ENCODE data around the gene PHTF1. TPM values are rescaled to one million over a fixed set of nuclear protein-coding genes. Genes with fewer than 3 reads are reported as not detected.

The PHTF1 gene
- total and polyA plus RNA-seq, 7 donors = 2.4 to 22.7 (median 11.9) TPM

GRCh38 chr1:113793878-113794834 lies 34.9 kb upstream of the PHTF1 start:
- no peak overlapping the region for H3K4me3 ChIP-seq
- H3K27ac ChIP-seq = no peak overlapping the region
- no peak for TF ChIP-seq CTCF (IDR thresholded peaks at IDR 0.05)
- TF ChIP-seq POLR2A (IDR thresholded peaks at IDR 0.05) = no peak
- no peak for TF ChIP-seq POLR2AphosphoS5 (IDR thresholded peaks at IDR 0.05)
- no peak for TF ChIP-seq EP300 (IDR thresholded peaks at IDR 0.05)
- WGBS, 2 donors = 58 to 81% methylated on average over 9 of the region's 9 CpGs
- DNase-seq = no peak
- H3K36me3 ChIP-seq = peaks cover 0 to 36% (median 5%) of the 10 kb centered on the region in 4 donors
- intact Hi-C loops (cut with DNase I) = no loop called here
- H3K27me3 ChIP-seq = no peaks in the 10 kb centered on the region
- peaks cover 0 to 36% (median 16%) of the 10 kb centered on the region in 4 donors for H3K4me1 ChIP-seq
- no peaks in the 10 kb centered on the region for H3K9me3 ChIP-seq

GRCh38 chr1:113792986-113793385 lies 33.7 kb upstream of the PHTF1 start:
- peaks cover 0 to 36% (median 18%) of the 10 kb centered on the region in 4 donors for H3K4me1 ChIP-seq
- H3K27me3 ChIP-seq = no peaks in the 10 kb centered on the region
- no peak for TF ChIP-seq POLR2A (IDR thresholded peaks at IDR 0.05)
- no peak for TF ChIP-seq CTCF (IDR thresholded peaks at IDR 0.05)
- TF ChIP-seq EP300 (IDR thresholded peaks at IDR 0.05) = no peak
- no peak for TF ChIP-seq POLR2AphosphoS5 (IDR thresholded peaks at IDR 0.05)
- no peak overlapping the region for H3K4me3 ChIP-seq
- DNase-seq = no peak
- WGBS, 2 donors = 93 to 97% methylated on average over 1 of the region's 1 CpG
- H3K27ac ChIP-seq = no peak overlapping the region
- peaks cover 0 to 36% (median 5%) of the 10 kb centered on the region in 4 donors for H3K36me3 ChIP-seq
- intact Hi-C loops (cut with DNase I) = no loop called here
- H3K9me3 ChIP-seq = no peaks in the 10 kb centered on the region

GRCh38 chr1:113792471-113792870 lies 33.2 kb upstream of the PHTF1 start:
- no peak overlapping the region for H3K4me3 ChIP-seq
- DNase-seq = no peak
- intact Hi-C loops (cut with DNase I) = no loop called here
- 65 to 70% methylated on average over 5 of the region's 5 CpGs for WGBS, 2 donors
- H3K9me3 ChIP-seq = no peaks in the 10 kb centered on the region
- peaks cover 0 to 35% (median 18%) of the 10 kb centered on the region in 4 donors for H3K4me1 ChIP-seq
- no peak overlapping the region for H3K27ac ChIP-seq
- no peaks in the 10 kb centered on the region for H3K27me3 ChIP-seq
- no peak for TF ChIP-seq POLR2A (IDR thresholded peaks at IDR 0.05)
- TF ChIP-seq POLR2AphosphoS5 (IDR thresholded peaks at IDR 0.05) = no peak
- no peak for TF ChIP-seq CTCF (IDR thresholded peaks at IDR 0.05)
- no peak for TF ChIP-seq EP300 (IDR thresholded peaks at IDR 0.05)
- peaks cover 0 to 31% (median 4%) of the 10 kb centered on the region in 4 donors for H3K36me3 ChIP-seq

GRCh38 chr1:113788802-113789201 lies 29.5 kb upstream of the PHTF1 start:
- no peak overlapping the region for H3K27ac ChIP-seq
- H3K4me1 ChIP-seq = peaks cover 0 to 48% (median 30%) of the 10 kb centered on the region in 4 donors
- no peak for DNase-seq
- no peak overlapping the region for H3K4me3 ChIP-seq
- intact Hi-C loops (cut with DNase I) = no loop called here
- H3K36me3 ChIP-seq = no peaks in the 10 kb centered on the region
- WGBS, 2 donors = 69 to 89% methylated on average over 3 of the region's 3 CpGs
- H3K9me3 ChIP-seq = no peaks in the 10 kb centered on the region
- no peak for TF ChIP-seq EP300 (IDR thresholded peaks at IDR 0.05)
- no peak for TF ChIP-seq POLR2AphosphoS5 (IDR thresholded peaks at IDR 0.05)
- TF ChIP-seq POLR2A (IDR thresholded peaks at IDR 0.05) = no peak
- no peak for TF ChIP-seq CTCF (IDR thresholded peaks at IDR 0.05)
- H3K27me3 ChIP-seq = no peaks in the 10 kb centered on the region
